ENCODE data around the gene PLB1. TPM values are rescaled to one million over a fixed set of nuclear protein-coding genes. Genes with fewer than 3 reads are reported as not detected.

Gene PLB1
- total RNA-seq, 1 experiment from 2014 or later = 0.40 TPM

DNA sequence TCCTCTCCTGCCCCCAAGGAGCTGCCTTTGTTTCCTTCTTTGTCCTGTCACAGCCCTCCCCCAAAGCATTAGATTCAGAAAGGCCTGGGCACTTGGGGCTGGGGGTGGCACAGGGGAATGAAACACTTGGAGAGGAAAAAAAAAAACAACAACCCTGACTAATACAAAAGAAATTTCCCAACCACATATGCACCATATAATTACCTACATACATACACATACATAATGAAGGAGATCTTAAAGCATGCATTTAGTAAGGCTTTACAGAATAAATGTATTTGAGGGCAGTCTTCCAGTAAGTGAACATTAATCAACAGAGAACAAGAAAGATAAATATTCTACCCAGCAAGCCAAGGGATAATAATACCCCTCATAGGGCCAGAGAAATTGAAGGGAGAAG, 185.7 kb downstream of the PLB1 start:
- Histone ChIP-seq H2AFZ (ENCODE audit: low read length) (no peak overlapping the region), H3K9me3 (ENCODE audit: low read length) (no peaks in the 10 kb centered on the region), H3K4me2 (ENCODE audit: low read length) (no peak overlapping the region), H4K20me1 (ENCODE audit: low read length) (no peaks in the 10 kb centered on the region), H3K27ac (ENCODE audit: low read length) (no peak overlapping the region), H3K36me3 (ENCODE audit: low read depth, low read length) (no peaks in the 10 kb centered on the region), H3F3A (ENCODE audit: low read length, unreplicated experiment) (no peaks in the 10 kb centered on the region), H3K9me2 (replicated peaks; ENCODE audit: low read length) (no peaks in the 10 kb centered on the region), H3K27me3 (ENCODE audit: low read length) (no peaks in the 10 kb centered on the region), H3K4me1 (ENCODE audit: insufficient read depth, low read length) (peaks cover 6% of the 10 kb centered on the region; the same call in 1 of the 2 replicates), H3K79me2 (ENCODE audit: low read length) (no peaks in the 10 kb centered on the region), H3K4me3 (ENCODE audit: low read length) (no peak overlapping the region), H3K9ac (ENCODE audit: low read length) (no peak overlapping the region)
- ChIA-PET POLR2A (ENCODE audit: unreplicated experiment) (no interaction called here), CTCF (no interaction called here)
- ATAC-seq (no peak), DNase-seq (no peak)
- intact Hi-C loops (cut with micrococcal nuclease) = no loop called here
- no TSS peak for BruUV-seq (replicated peaks)
- TF ChIP-seq EZH2phosphoT487 (IDR thresholded peaks at IDR 0.05; ENCODE audit: borderline replicate concordance, low read length) (no peak), EZH2 (IDR thresholded peaks at IDR 0.05; ENCODE audit: low read length, unreplicated experiment) (no peak)
- TF ChIP-seq, protein P1, sequence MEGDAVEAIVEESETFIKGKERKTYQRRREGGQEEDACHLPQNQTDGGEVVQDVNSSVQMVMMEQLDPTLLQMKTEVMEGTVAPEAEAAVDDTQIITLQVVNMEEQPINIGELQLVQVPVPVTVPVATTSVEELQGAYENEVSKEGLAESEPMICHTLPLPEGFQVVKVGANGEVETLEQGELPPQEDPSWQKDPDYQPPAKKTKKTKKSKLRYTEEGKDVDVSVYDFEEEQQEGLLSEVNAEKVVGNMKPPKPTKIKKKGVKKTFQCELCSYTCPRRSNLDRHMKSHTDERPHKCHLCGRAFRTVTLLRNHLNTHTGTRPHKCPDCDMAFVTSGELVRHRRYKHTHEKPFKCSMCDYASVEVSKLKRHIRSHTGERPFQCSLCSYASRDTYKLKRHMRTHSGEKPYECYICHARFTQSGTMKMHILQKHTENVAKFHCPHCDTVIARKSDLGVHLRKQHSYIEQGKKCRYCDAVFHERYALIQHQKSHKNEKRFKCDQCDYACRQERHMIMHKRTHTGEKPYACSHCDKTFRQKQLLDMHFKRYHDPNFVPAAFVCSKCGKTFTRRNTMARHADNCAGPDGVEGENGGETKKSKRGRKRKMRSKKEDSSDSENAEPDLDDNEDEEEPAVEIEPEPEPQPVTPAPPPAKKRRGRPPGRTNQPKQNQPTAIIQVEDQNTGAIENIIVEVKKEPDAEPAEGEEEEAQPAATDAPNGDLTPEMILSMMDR (conservative IDR thresholded peaks at IDR 0.05; ENCODE audit: low read depth, low read length) = no peak

DNA sequence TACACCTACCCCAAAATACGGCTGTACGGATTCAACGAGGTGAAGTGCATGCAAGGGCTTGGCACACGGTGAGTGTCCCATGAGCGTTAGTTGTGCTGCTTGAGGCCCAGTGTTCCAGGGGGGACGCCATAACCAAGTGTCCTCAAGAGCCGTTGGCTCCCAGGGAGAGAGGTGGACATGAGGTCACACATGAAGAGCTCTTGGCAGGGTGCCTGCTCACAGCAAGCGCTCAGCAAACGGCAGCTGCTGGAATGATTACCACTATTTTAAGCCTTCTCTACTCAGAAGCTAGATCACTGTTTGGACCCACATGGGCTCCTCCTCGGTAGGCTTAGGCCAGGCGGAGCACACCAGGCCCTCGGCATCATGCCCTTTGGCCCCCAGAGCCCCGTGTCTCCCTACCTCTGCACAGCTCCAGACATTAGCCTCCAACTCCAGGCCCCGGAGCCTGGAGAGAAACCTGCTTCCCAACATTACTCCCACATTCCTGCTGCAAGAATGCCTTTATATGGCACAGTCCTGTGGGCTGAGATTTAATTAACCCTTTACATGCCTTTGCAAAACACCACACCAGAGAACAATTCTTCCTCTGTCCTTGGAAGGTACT, 187.3 kb downstream of the PLB1 start:
- peak; percentile 39 for DNase-seq
- intact Hi-C loops (cut with micrococcal nuclease) = no loop called here
- ChIA-PET POLR2A (ENCODE audit: unreplicated experiment) (no interaction called here), CTCF (no interaction called here)
- no peak for ATAC-seq
- Histone ChIP-seq H3K9me3 (ENCODE audit: low read length) (no peaks in the 10 kb centered on the region), H3K27ac (ENCODE audit: low read length) (no peak overlapping the region), H3K9ac (ENCODE audit: low read length) (no peak overlapping the region), H3K27me3 (ENCODE audit: low read length) (no peaks in the 10 kb centered on the region), H3K79me2 (ENCODE audit: low read length) (no peaks in the 10 kb centered on the region), H3F3A (ENCODE audit: low read length, unreplicated experiment) (no peaks in the 10 kb centered on the region), H3K4me1 (ENCODE audit: insufficient read depth, low read length) (peaks cover 11% of the 10 kb centered on the region), H4K20me1 (ENCODE audit: low read length) (no peaks in the 10 kb centered on the region), H3K4me2 (ENCODE audit: low read length) (no peak overlapping the region), H3K9me2 (replicated peaks; ENCODE audit: low read length) (peaks cover 6% of the 10 kb centered on the region), H2AFZ (ENCODE audit: low read length) (no peak overlapping the region), H3K36me3 (ENCODE audit: low read depth, low read length) (no peaks in the 10 kb centered on the region), H3K4me3 (ENCODE audit: low read length) (no peak overlapping the region)
- BruUV-seq (replicated peaks) = no TSS peak
- TF ChIP-seq, protein P1 (conservative IDR thresholded peaks at IDR 0.05; ENCODE audit: low read depth, low read length) = no peak
- TF ChIP-seq EZH2 (IDR thresholded peaks at IDR 0.05; ENCODE audit: low read length, unreplicated experiment) = no peak
- TF ChIP-seq EZH2phosphoT487 (IDR thresholded peaks at IDR 0.05; ENCODE audit: borderline replicate concordance, low read length) = no peak

DNA sequence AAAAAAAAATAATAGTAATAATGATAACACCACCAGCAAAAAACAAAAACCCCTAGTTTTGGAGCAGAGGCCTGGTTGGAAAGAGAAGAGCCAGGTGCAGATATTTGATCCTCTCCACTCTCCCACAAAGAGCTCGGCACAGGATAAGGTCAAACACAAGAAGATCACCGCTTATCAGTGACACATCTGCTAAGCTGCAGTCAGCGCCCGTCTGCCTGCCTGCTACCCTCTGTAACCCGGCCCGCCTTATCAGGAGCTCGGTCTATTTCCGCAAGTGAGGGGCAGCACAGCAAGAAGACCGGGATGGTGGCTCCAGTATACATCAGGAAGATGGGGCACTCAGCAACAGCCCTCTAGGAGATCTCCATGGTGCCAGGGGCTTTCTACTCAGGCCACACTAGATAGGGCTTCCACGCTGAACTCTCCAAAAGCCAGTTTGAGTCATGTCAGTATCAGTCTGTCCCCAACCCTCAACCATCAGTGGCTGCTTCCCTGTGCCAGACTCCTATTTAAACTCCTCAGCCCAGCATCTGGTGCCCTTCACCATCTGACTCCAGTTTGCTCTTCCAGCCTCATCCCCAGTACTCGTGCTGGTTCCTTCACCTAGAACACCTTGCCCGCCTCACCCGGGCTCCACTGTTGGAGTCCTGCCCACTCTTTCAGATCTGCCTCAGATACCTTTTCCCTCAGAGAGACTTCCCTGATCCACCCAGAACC, 188.4 kb downstream of the PLB1 start:
- no peak overlapping the region for H3K9ac ChIP-seq (ENCODE audit: low read length)
- BruUV-seq (replicated peaks) = no TSS peak
- H3K9me2 ChIP-seq (replicated peaks; ENCODE audit: low read length) = peaks cover 6% of the 10 kb centered on the region
- H3K4me2 ChIP-seq (ENCODE audit: low read length) = no peak overlapping the region
- no peaks in the 10 kb centered on the region for H3K36me3 ChIP-seq (ENCODE audit: low read depth, low read length)
- POLR2A ChIA-PET (ENCODE audit: unreplicated experiment) = no interaction called here
- TF ChIP-seq EZH2 (IDR thresholded peaks at IDR 0.05; ENCODE audit: low read length, unreplicated experiment) = no peak
- TF ChIP-seq EZH2phosphoT487 (IDR thresholded peaks at IDR 0.05; ENCODE audit: borderline replicate concordance, low read length) = no peak
- TF ChIP-seq, protein P1 (conservative IDR thresholded peaks at IDR 0.05; ENCODE audit: low read depth, low read length) = no peak
- no peaks in the 10 kb centered on the region for H4K20me1 ChIP-seq (ENCODE audit: low read length)
- H3K27ac ChIP-seq (ENCODE audit: low read length) = no peak overlapping the region
- CTCF ChIA-PET = no interaction called here
- H3K27me3 ChIP-seq (ENCODE audit: low read length) = no peaks in the 10 kb centered on the region
- intact Hi-C loops (cut with micrococcal nuclease) = no loop called here
- no peak for ATAC-seq
- H2AFZ ChIP-seq (ENCODE audit: low read length) = no peak overlapping the region
- no peaks in the 10 kb centered on the region for H3K9me3 ChIP-seq (ENCODE audit: low read length)
- H3K4me1 ChIP-seq (ENCODE audit: insufficient read depth, low read length) = peaks cover 11% of the 10 kb centered on the region
- no peaks in the 10 kb centered on the region for H3K79me2 ChIP-seq (ENCODE audit: low read length)
- DNase-seq = no peak
- H3K4me3 ChIP-seq (ENCODE audit: low read length) = no peak overlapping the region
- H3F3A ChIP-seq (ENCODE audit: low read length, unreplicated experiment) = no peaks in the 10 kb centered on the region
